Measurements from ENCODE around the gene RASAL2.
"Not testable (repeated sequence)": the region's sequence is repeated elsewhere in the genome, so short reads cannot be mapped to it uniquely, and the experiment has no call there.

Gene RASAL2

GRCh38 chr1:178390280-178390679, 296.4 kb downstream of the RASAL2 start:
- not testable (repeated sequence) for DNase-seq (ENCODE audit: low read depth in 2 of 2)

GRCh38 chr1:178393370-178393769, 299.5 kb downstream of the RASAL2 start:
- DNase-seq (ENCODE audit: low read depth in 2 of 2): no peak

GRCh38 chr1:178396789-178397188, 302.9 kb downstream of the RASAL2 start:
- no peak for DNase-seq (ENCODE audit: low read depth in 2 of 2)

- DNase-seq (ENCODE audit: low read depth in 2 of 2): no peak
Measured at GRCh38 chr1:178397678-178398077, 303.8 kb downstream of the RASAL2 start.

GRCh38 chr1:178399177-178399728, 305.3 kb downstream of the RASAL2 start:
- DNase-seq (ENCODE audit: low read depth in 2 of 2): no peak

GRCh38 chr1:178405137-178405536, 311.2 kb downstream of the RASAL2 start:
- DNase-seq (ENCODE audit: low read depth in 2 of 2): no peak

GRCh38 chr1:178407215-178407614, 313.3 kb downstream of the RASAL2 start:
- DNase-seq (ENCODE audit: low read depth in 2 of 2): no peak

- DNase-seq (ENCODE audit: low read depth in 2 of 2): no peak
Measured at GRCh38 chr1:178407655-178408054, 313.8 kb downstream of the RASAL2 start.

- DNase-seq (ENCODE audit: low read depth in 2 of 2): no peak
Measured at GRCh38 chr1:178408871-178409270, 315.0 kb downstream of the RASAL2 start.

- DNase-seq (ENCODE audit: low read depth in 2 of 2): no peak
Measured at GRCh38 chr1:178409541-178409940, 315.6 kb downstream of the RASAL2 start.

- no peak for DNase-seq (ENCODE audit: low read depth in 2 of 2)
Measured at GRCh38 chr1:178411756-178412399, 318.0 kb downstream of the RASAL2 start.

- no peak for DNase-seq (ENCODE audit: low read depth in 2 of 2)
Measured at GRCh38 chr1:178412400-178412770, 318.5 kb downstream of the RASAL2 start.

- DNase-seq (ENCODE audit: low read depth in 2 of 2): no peak
Measured at GRCh38 chr1:178417858-178418257, 324.0 kb downstream of the RASAL2 start.

GRCh38 chr1:178418284-178418955, 324.5 kb downstream of the RASAL2 start:
- DNase-seq (ENCODE audit: low read depth in 2 of 2): no peak

- no peak for DNase-seq (ENCODE audit: low read depth in 2 of 2)
Measured at GRCh38 chr1:178434360-178434759, 340.5 kb downstream of the RASAL2 start.

GRCh38 chr1:178434899-178435435, 341.1 kb downstream of the RASAL2 start:
- DNase-seq (ENCODE audit: low read depth in 2 of 2): no peak

- DNase-seq (ENCODE audit: low read depth in 2 of 2): no peak
Measured at GRCh38 chr1:178436899-178437298, 343.0 kb downstream of the RASAL2 start.

GRCh38 chr1:178438432-178438831, 344.5 kb downstream of the RASAL2 start:
- no peak for DNase-seq (ENCODE audit: low read depth in 2 of 2)

- DNase-seq (ENCODE audit: low read depth in 2 of 2): no peak
Measured at GRCh38 chr1:178442925-178443324, 349.0 kb downstream of the RASAL2 start.

- DNase-seq (ENCODE audit: low read depth in 2 of 2): no peak
Measured at GRCh38 chr1:178450871-178451270, 357.0 kb downstream of the RASAL2 start.

- no peak for DNase-seq (ENCODE audit: low read depth in 2 of 2)
Measured at GRCh38 chr1:178451529-178451928, 357.6 kb downstream of the RASAL2 start.

GRCh38 chr1:178452013-178452412, 358.1 kb downstream of the RASAL2 start:
- DNase-seq (ENCODE audit: low read depth in 2 of 2): no peak

- no peak for DNase-seq (ENCODE audit: low read depth in 2 of 2)
Measured at GRCh38 chr1:178456472-178456871, 362.6 kb downstream of the RASAL2 start.
